Measurements from ENCODE around the gene UGT1A1. TPM values are rescaled to one million over a fixed set of nuclear protein-coding genes. Genes with fewer than 3 reads are reported as not detected.
A peak's percentile ranks its signal among the peaks of the same experiment; 100 is the strongest.

The UGT1A1 gene
- total RNA-seq, 1 experiment from 2014 or later, result not detected

DNA sequence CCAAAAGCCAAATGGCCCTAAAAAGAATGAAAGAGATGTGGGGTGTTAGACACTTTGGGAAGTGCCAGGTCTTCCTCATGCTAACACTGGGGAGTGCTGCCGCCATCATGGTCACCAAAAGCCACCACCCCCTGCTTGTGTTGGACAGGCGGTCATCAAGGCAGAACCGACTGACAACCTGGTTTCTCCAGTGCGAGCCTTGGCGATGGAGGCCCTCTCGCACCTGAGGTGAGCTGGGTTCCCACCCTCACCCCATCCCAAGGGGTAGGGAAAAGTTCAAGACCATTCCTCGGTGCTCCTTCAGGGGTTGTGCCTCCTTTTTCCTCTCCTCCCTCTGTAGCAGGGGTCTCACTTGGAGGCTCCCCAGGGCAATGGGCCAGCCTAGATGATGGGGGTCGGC, 51.7 kb downstream of the UGT1A1 start:
- Histone ChIP-seq H3K9me3 (replicated peaks) (no peaks in the 10 kb centered on the region; the same call in 1 of the 2 replicates), H3K4me1 (peaks cover 3% of the 10 kb centered on the region; the same call in 1 of the 2 replicates), H3K27ac (no peak overlapping the region), H3K36me3 (no peaks in the 10 kb centered on the region), H3K4me3 (no peak overlapping the region), H3K27me3 (no peaks in the 10 kb centered on the region; the same call in 1 of the 2 replicates)
- no peak for DNase-seq

GRCh38 chr2:233813236-233814055, 53.4 kb downstream of the UGT1A1 start:
- no peak for DNase-seq
- Histone ChIP-seq H3K4me1 (peaks cover 3% of the 10 kb centered on the region; the same call in 1 of the 2 replicates), H3K9me3 (replicated peaks) (no peaks in the 10 kb centered on the region), H3K27ac (no peak overlapping the region), H3K4me3 (no peak overlapping the region), H3K36me3 (no peaks in the 10 kb centered on the region), H3K27me3 (no peaks in the 10 kb centered on the region; the same call in 1 of the 2 replicates)

GRCh38 chr2:233814056-233814835, 54.2 kb downstream of the UGT1A1 start:
- no peak overlapping the region for H3K27ac ChIP-seq
- no peaks in the 10 kb centered on the region for H3K9me3 ChIP-seq (replicated peaks)
- DNase-seq, result no peak
- no peaks in the 10 kb centered on the region; the same call in 1 of the 2 replicates for H3K27me3 ChIP-seq
- peaks cover 3% of the 10 kb centered on the region; the same call in 1 of the 2 replicates for H3K4me1 ChIP-seq
- H3K4me3 ChIP-seq, result no peak overlapping the region
- no peaks in the 10 kb centered on the region for H3K36me3 ChIP-seq

DNA sequence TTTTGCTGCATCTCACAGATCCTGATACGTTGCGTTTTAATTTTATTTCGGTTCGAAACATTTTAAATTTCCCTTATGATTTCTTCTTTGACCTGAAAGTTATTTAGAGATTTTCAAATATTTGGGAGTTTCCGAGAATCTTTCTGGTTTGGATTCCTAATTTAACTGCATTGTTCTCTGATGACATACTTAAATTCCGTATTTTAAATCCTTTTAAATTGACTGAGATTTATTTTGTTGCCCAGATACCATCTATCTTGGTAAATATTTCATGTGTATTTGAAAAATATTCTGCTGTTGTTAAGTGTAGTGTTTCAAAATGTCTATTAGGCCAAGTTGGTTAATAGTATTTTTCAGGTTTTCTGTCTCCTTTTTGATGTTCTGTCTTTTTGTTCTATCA, 55.8 kb downstream of the UGT1A1 start:
- no peak for DNase-seq
- H3K36me3 ChIP-seq, result no peaks in the 10 kb centered on the region
- H3K4me3 ChIP-seq, result no peak overlapping the region
- H3K27me3 ChIP-seq, result no peaks in the 10 kb centered on the region; the same call in 1 of the 2 replicates
- H3K9me3 ChIP-seq (replicated peaks), result no peaks in the 10 kb centered on the region
- no peak overlapping the region for H3K27ac ChIP-seq
- peaks cover 3% of the 10 kb centered on the region; the same call in 1 of the 2 replicates for H3K4me1 ChIP-seq

DNA sequence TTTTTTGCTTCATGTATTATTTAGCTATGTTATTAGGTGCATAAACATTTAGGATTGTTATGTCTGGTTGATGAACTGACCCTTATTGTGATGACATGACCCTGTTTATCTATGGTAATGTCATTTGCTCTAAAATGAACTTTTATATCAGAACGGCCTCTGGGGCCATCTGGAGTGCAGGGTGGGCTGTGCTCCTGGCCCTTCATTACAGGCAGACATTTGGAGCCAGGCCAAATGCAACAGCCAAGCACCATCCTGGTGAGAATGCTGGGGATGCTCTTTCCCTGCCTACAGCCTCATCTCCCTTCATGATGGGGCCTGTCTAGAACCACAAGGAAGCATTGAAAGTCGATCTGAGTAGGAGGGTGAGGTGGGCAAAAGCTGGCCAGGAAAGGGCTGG, 56.3 kb downstream of the UGT1A1 start:
- DNase-seq, result peak in 1 of 2 experiments; percentile 21
- H3K4me1 ChIP-seq, result peaks cover 3% of the 10 kb centered on the region; the same call in 1 of the 2 replicates
- H3K4me3 ChIP-seq, result no peak overlapping the region
- no peaks in the 10 kb centered on the region for H3K36me3 ChIP-seq
- H3K27ac ChIP-seq, result no peak overlapping the region
- no peaks in the 10 kb centered on the region for H3K9me3 ChIP-seq (replicated peaks)
- H3K27me3 ChIP-seq, result no peaks in the 10 kb centered on the region; the same call in 1 of the 2 replicates

DNA sequence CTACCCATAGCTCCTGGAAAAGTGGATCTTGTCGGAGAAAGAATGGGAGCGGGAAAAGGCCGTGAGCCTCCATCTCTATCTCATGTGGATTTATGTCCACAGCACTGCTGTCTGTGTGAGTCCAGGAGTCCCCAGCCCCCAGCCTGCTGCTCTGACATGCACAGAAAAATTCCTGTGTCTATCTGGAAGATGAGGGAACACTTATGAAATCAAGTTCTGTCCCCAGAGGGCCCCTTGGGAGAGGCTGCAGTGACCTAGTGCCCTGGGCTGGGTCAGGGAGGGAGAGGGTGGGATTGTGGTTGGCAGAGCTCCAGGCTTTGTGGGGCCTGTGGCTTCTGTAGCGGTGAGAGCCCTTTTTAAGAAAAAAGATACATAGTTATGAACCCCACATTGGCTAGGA, 56.7 kb downstream of the UGT1A1 start:
- Histone ChIP-seq H3K4me3 (no peak overlapping the region), H3K27me3 (no peaks in the 10 kb centered on the region; the same call in none of the 2 replicates), H3K4me1 (peaks cover 3% of the 10 kb centered on the region; the same call in 1 of the 2 replicates), H3K27ac (no peak overlapping the region), H3K9me3 (replicated peaks) (no peaks in the 10 kb centered on the region), H3K36me3 (no peaks in the 10 kb centered on the region)
- no peak for DNase-seq

- Histone ChIP-seq H3K9me3 (replicated peaks) (no peaks in the 10 kb centered on the region), H3K4me1 (peaks cover 3% of the 10 kb centered on the region; the same call in 1 of the 2 replicates), H3K36me3 (no peaks in the 10 kb centered on the region), H3K27ac (no peak overlapping the region), H3K4me3 (no peak overlapping the region), H3K27me3 (no peaks in the 10 kb centered on the region; the same call in none of the 2 replicates)
- no peak for DNase-seq
These were observed 57.4 kb downstream of the UGT1A1 start for GRCh38 chr2:233817361-233817911.

- Histone ChIP-seq H3K4me3 (no peak overlapping the region), H3K27ac (no peak overlapping the region), H3K4me1 (peaks cover 3% of the 10 kb centered on the region; the same call in 1 of the 2 replicates), H3K27me3 (no peaks in the 10 kb centered on the region; the same call in none of the 2 replicates), H3K36me3 (no peaks in the 10 kb centered on the region), H3K9me3 (replicated peaks) (no peaks in the 10 kb centered on the region)
- DNase-seq, result no peak
These were observed 58.0 kb downstream of the UGT1A1 start for GRCh38 chr2:233817995-233818638.

- H3K9me3 ChIP-seq (replicated peaks), result no peaks in the 10 kb centered on the region
- no peak for DNase-seq
- no peaks in the 10 kb centered on the region for H3K36me3 ChIP-seq
- H3K4me1 ChIP-seq, result peaks cover 3% of the 10 kb centered on the region; the same call in 1 of the 2 replicates
- H3K27ac ChIP-seq, result no peak overlapping the region
- H3K27me3 ChIP-seq, result no peaks in the 10 kb centered on the region; the same call in none of the 2 replicates
- no peak overlapping the region for H3K4me3 ChIP-seq
These were observed 58.9 kb downstream of the UGT1A1 start for GRCh38 chr2:233818639-233819621.

DNA sequence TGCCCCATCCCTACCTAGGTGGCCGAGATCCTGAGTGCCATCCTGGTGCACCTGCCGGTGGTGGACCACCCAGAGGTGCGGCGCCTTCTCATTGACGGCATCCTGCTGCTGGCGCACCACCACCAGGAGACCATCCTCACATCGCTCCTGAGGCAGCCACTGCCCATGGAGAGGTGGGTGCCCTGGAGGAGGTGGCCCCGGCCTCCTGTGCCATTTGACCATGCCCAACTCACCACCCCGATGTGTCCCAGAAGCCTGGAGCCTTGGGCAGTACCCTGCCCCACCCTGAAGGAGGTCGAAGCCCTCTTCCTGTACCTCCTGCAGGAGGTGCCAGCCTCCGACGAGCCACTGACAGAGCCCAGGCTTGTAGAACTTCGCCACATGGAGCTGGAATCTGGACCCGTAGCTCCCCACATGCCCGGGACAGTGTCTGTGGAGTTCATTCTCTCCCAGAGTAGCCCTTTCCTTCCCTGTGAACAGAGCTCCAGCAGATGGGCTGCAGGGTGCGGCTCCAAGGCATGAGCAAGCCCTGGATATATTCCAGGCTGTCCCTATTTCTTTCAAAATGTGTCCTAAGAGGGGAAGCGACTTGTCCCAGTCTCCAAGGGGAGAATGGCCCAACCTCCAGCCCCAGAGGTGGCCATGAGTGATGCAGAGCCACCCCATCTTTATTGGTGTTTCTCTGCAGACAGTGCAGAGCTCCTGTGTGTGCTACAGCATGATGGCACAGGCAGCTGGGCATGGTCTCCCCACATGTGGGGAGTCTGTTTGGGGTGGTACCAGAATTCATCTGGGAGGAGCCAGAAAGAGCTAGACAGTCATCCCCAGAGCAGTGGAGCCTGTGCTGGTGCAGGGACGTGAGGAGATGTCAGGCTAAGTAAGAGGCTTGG, 60.1 kb downstream of the UGT1A1 start:
- no peaks in the 10 kb centered on the region; the same call in none of the 2 replicates for H3K27me3 ChIP-seq
- no peaks in the 10 kb centered on the region for H3K36me3 ChIP-seq
- H3K4me3 ChIP-seq, result no peak overlapping the region
- H3K4me1 ChIP-seq, result peaks cover 3% of the 10 kb centered on the region; the same call in 1 of the 2 replicates
- no peak for DNase-seq
- no peaks in the 10 kb centered on the region for H3K9me3 ChIP-seq (replicated peaks)
- H3K27ac ChIP-seq, result no peak overlapping the region

DNA sequence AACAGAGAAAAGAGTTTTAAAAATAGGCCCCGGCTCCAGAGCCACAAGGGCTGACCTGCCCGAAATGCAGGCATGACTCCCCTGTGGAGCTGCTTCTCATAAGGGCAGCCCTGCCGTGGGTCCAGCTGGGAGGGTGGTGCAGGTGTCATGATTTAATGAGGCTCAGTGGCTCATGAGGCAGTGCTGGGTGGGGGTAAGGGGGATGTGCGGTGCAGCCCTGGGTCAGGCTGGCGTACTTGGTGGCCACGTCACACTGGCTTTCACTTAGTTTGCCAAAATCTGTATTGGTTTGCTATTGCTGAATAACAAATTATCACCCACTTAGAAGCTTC, 60.7 kb downstream of the UGT1A1 start:
- H3K4me1 ChIP-seq, result peaks cover 3% of the 10 kb centered on the region; the same call in 1 of the 2 replicates
- no peak for DNase-seq
- H3K27ac ChIP-seq, result no peak overlapping the region
- H3K27me3 ChIP-seq, result no peaks in the 10 kb centered on the region; the same call in none of the 2 replicates
- no peaks in the 10 kb centered on the region for H3K9me3 ChIP-seq (replicated peaks)
- H3K36me3 ChIP-seq, result no peaks in the 10 kb centered on the region
- no peak overlapping the region for H3K4me3 ChIP-seq

DNA sequence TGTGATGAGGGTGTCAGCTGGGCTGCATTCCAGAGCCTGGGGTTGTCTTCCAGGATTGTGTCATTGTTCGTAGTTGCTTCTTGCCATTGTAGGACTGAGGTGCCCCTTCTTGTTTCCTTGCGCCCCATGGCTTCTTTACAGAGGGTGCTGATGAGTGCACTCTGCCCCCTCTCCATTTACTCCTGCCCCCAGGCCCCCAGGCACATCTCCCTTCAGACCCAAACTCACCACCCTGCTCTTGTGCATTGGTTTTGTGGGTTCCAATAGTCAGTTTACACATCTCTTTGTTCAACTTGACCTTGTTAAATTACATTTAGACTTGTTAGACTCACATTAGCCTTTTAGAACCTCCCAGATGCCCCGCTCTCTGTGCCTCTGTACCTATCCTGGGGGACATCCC, 61.1 kb downstream of the UGT1A1 start:
- no peak overlapping the region for H3K27ac ChIP-seq
- no peaks in the 10 kb centered on the region; the same call in 1 of the 2 replicates for H3K27me3 ChIP-seq
- H3K9me3 ChIP-seq (replicated peaks), result no peaks in the 10 kb centered on the region
- no peak overlapping the region for H3K4me3 ChIP-seq
- peaks cover 3% of the 10 kb centered on the region; the same call in 1 of the 2 replicates for H3K4me1 ChIP-seq
- H3K36me3 ChIP-seq, result no peaks in the 10 kb centered on the region
- no peak for DNase-seq

All from SJCRH30 (cell line).